Tibial nerve (tissue), 3 donors: Measurements from ENCODE around the gene RPGR.

Experiments used
- CTCF ChIP-seq, 5 experiments: fragments of 200-600 bp in 3 of 5; fragments of 450-650 bp in 2 of 5; sonication (generic) in 3 of 5; IDR thresholded peaks; one replicate each; pipeline ENCODE4 v1.5.1; 2016 to 2019; ENCODE audit warnings: antibody characterized with exemption in 5 of 5, mild to moderate bottlenecking in 3 of 5, moderate library complexity in 2 of 5
- POLR2A ChIP-seq, 2 donors: fragments of 450-650 bp; IDR thresholded peaks; one replicate each; pipeline ENCODE4 v1.6.1; 2017; ENCODE audit warnings: antibody characterized with exemption in 2 of 2, mild to moderate bottlenecking in 2 of 2, moderate library complexity in 2 of 2

GRCh38 chrX:38311743-38312142, 15.6 kb downstream of the RPGR start:
- TF ChIP-seq CTCF (IDR thresholded peaks at IDR 0.05), result no peak
- TF ChIP-seq POLR2A (IDR thresholded peaks at IDR 0.05), result no peak
